AG04450 (cell line): ENCODE results near the gene DGKI. TPM values are rescaled to one million over a fixed set of nuclear protein-coding genes. Genes with fewer than 3 reads are reported as not detected.

Experiments used
- CTCF ChIA-PET: fragments of 300-600, 350-600 bp; formaldehyde crosslinking; extraction: SDS; loops from one replicate; lab custom pipeline; 2022; ENCODE audit warnings: antibody characterized with exemption, inconsistent platforms; lab: Charles Lee
- POLR2A ChIA-PET: fragments of 350-600 bp; formaldehyde crosslinking; extraction: SDS; loops from one replicate; lab custom pipeline; 2021; ENCODE audit warnings: antibody characterized with exemption, inconsistent platforms; lab: Yijun Ruan, JAX
- DNase-seq: peaks from one replicate; pipeline ENCODE4 v3.0.0-alpha.2; 2011; ENCODE audit warnings: low read depth, low spot score
- H3K27ac ChIP-seq: one replicate; pipeline ENCODE4 v1.5.1; 2012; ENCODE audit warnings: low read depth, low read length, control low read depth
- H3K27me3 ChIP-seq: one replicate; pipeline ENCODE4 v1.6.0; 2012; ENCODE audit warnings: low read length; ENCODE audit not compliant: control insufficient read depth, insufficient read depth
- H3K4me3 ChIP-seq: 2 replicates; pipeline ENCODE4 v1.5.1; 2011; ENCODE audit warnings: mild to moderate bottlenecking, low read depth, low read length, control low read depth
- H3K9me3 ChIP-seq: 2 replicates; pipeline ENCODE4 v1.5.1; 2012; ENCODE audit warnings: low read length; ENCODE audit not compliant: control insufficient read depth, insufficient read depth
- polyA plus RNA-seq: library from polyadenylated mRNA; depleted of rRNA; stranded (reverse); fragments of >200 nt; gene quantifications from 2 replicates; pipeline ENCODE4 v1.2.3, GENCODE V29; 2011
- TF ChIP-seq, protein P1 (sequence below): IDR thresholded peaks from 2 replicates; pipeline ENCODE4 v1.5.1; 2011; ENCODE audit warnings: low read depth, low read length, control low read depth, inconsistent platforms

DGKI gene
- polyA plus RNA-seq, 1 experiment = 3.1 TPM

DNA sequence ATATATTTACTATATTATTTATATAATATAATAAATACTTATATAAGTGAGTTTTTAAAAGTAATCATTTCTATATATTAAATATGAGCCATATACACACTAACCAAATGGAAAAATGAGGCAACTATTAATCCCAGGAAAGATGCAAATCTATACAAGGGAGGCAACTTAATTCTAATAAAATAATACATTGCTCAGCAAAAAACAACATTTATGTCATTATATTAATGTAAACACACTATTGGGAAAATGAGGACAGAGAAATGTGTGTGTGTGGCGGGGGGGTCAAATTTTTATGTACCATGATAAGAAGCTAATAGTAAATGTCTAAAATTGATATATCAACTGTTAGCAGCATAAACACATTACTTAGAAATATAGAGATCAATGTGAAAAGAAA, 23.3 kb upstream of the DGKI start:
- no peaks in the 10 kb centered on the region for H3K9me3 ChIP-seq
- no peak overlapping the region for H3K4me3 ChIP-seq
- ChIA-PET POLR2A (interaction anchor here (0.8 to 1.4 kb wide), 2 partner anchors 12 to 1001 kb away, joined by 3 read pairs; partner anchors contain the start of gene CHRM2), CTCF (interaction anchor here (0.7 to 3.6 kb wide), 5 partner anchors 133 to 244 kb away, joined by 3 to 17 read pairs (median 4); no protein-coding TSS in a partner anchor)
- no peaks in the 10 kb centered on the region for H3K27me3 ChIP-seq
- no peak overlapping the region for H3K27ac ChIP-seq
- no peak for DNase-seq
- TF ChIP-seq, protein P1, sequence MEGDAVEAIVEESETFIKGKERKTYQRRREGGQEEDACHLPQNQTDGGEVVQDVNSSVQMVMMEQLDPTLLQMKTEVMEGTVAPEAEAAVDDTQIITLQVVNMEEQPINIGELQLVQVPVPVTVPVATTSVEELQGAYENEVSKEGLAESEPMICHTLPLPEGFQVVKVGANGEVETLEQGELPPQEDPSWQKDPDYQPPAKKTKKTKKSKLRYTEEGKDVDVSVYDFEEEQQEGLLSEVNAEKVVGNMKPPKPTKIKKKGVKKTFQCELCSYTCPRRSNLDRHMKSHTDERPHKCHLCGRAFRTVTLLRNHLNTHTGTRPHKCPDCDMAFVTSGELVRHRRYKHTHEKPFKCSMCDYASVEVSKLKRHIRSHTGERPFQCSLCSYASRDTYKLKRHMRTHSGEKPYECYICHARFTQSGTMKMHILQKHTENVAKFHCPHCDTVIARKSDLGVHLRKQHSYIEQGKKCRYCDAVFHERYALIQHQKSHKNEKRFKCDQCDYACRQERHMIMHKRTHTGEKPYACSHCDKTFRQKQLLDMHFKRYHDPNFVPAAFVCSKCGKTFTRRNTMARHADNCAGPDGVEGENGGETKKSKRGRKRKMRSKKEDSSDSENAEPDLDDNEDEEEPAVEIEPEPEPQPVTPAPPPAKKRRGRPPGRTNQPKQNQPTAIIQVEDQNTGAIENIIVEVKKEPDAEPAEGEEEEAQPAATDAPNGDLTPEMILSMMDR = no peak

DNA sequence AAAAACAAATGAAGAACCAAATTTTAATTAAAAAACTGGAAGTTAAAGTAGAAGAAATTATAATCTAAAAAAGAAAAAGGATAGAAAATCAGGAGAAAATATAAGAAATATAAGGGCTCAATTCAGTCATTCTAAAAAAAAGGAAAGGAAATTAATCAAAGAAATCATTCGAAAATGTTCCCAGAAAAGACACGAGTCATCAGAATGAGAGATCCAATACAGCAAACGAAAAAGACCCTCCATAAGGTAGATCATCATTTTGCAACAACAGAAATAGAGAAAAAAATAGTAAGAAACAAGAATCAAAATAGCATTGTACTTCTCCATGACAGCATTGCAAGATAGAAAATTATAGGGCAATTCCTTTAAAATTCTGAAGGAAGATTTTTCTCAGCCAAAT, 22.5 kb upstream of the DGKI start:
- no peak for DNase-seq
- ChIA-PET CTCF (interaction anchor here (0.7 to 3.6 kb wide), 2 partner anchors 134 to 213 kb away, joined by 4 to 17 read pairs; no protein-coding TSS in a partner anchor), POLR2A (no interaction called here)
- Histone ChIP-seq H3K27me3 (no peaks in the 10 kb centered on the region), H3K27ac (no peak overlapping the region), H3K4me3 (no peak overlapping the region), H3K9me3 (no peaks in the 10 kb centered on the region)
- TF ChIP-seq, protein P1 = no peak

DNA sequence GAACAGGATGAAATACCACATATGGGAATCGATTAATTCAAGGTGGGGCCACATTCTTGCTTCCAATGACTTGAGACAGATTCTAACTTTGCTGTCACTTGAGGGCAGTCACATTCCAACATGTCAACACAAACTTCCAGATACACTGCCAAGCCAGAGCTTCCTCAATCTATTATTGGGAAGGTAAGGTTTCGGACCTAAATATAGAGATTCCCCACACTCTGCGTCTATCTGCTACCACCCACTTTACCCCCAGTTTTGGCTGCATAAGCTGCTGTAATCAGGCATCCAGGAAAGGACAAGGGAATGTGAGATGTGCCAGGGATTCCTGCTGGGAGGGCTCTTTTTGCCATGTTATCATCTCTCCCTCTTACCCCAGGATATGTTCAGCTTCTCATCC, 20.5 kb upstream of the DGKI start:
- no peak for DNase-seq
- Histone ChIP-seq H3K27ac (no peak overlapping the region), H3K4me3 (no peak overlapping the region), H3K27me3 (no peaks in the 10 kb centered on the region), H3K9me3 (no peaks in the 10 kb centered on the region)
- ChIA-PET POLR2A (no interaction called here), CTCF (interaction anchor here (0.9 to 1.1 kb wide), 2 partner anchors 8 to 211 kb away, joined by 3 to 4 read pairs; no protein-coding TSS in a partner anchor)
- TF ChIP-seq, protein P1 = no peak

- no peaks in the 10 kb centered on the region for H3K27me3 ChIP-seq
- POLR2A ChIA-PET = no interaction called here
- DNase-seq = no peak
- no peaks in the 10 kb centered on the region for H3K9me3 ChIP-seq
- CTCF ChIA-PET = no interaction called here
- no peak overlapping the region for H3K4me3 ChIP-seq
- no peak overlapping the region for H3K27ac ChIP-seq
- TF ChIP-seq, protein P1 = no peak
Measured at GRCh38 chr7:137865764-137866163, 19.0 kb upstream of the DGKI start.

GRCh38 chr7:137862964-137863363, 16.2 kb upstream of the DGKI start:
- TF ChIP-seq, protein P1 = no peak

More at GRCh38 chr7:137862964-137863363, 16.2 kb upstream of the DGKI start:
- no peak for DNase-seq
- Histone ChIP-seq H3K27ac (no peak overlapping the region), H3K9me3 (no peaks in the 10 kb centered on the region), H3K27me3 (no peaks in the 10 kb centered on the region), H3K4me3 (no peak overlapping the region)
- CTCF ChIA-PET = interaction anchor here (1.5 kb wide), 1 partner anchor 207 kb away, joined by 7 read pairs; no protein-coding TSS in a partner anchor
- POLR2A ChIA-PET = interaction anchor here (0.6 kb wide), 1 partner anchor 52 kb away, joined by 5 read pairs; no protein-coding TSS in a partner anchor
